Suprapubic skin (tissue), 3 donors: ENCODE data around the gene LYL1.

ENCODE experiments used
- CTCF ChIP-seq, 2 donors: fragments of 200-600 bp in 1 of 2; fragments of 450-650 bp in 1 of 2; sonication (generic) in 1 of 2; IDR thresholded peaks; one replicate each; pipeline ENCODE4 v1.5.1; 2016 to 2019; ENCODE audit warnings: antibody characterized with exemption in 2 of 2, mild to moderate bottlenecking in 1 of 2, moderate library complexity in 1 of 2
- POLR2AphosphoS5 ChIP-seq, 3 donors: sonication (generic); formaldehyde crosslinking; IDR thresholded peaks; one replicate each; pipeline ENCODE4 v1.6.1; 2017; ENCODE audit warnings: antibody characterized with exemption in 3 of 3

- TF ChIP-seq POLR2AphosphoS5 (IDR thresholded peaks at IDR 0.05) (no peak), CTCF (IDR thresholded peaks at IDR 0.05) (no peak)
Observed at GRCh38 chr19:13121551-13122274, 19.1 kb upstream of the LYL1 start.
